D721Med (cell line): ENCODE measurements around the gene SPEN.

Source experiments
- DNase-seq: peaks from one replicate; pipeline ENCODE4 v3.0.0; 2011; ENCODE audit warnings: low spot score; ENCODE audit not compliant: insufficient read length
- FAIRE-seq: peaks from 2 replicates; lab custom pipeline; 2011; peaks lifted over from hg19 to GRCh38; lab: Jason Lieb, UNC
- TF ChIP-seq, protein P1 (sequence below): IDR thresholded peaks from 2 replicates; pipeline ENCODE4 v1.5.1; 2012; ENCODE audit warnings: mild to moderate bottlenecking, control low read depth; ENCODE audit not compliant: insufficient read depth; ENCODE audit errors: missing control alignments

Gene SPEN

GRCh38 chr1:15852036-15852827 lies 4.7 kb downstream of the SPEN start:
- DNase-seq (no peak), FAIRE-seq (no peak)
- TF ChIP-seq, protein P1, sequence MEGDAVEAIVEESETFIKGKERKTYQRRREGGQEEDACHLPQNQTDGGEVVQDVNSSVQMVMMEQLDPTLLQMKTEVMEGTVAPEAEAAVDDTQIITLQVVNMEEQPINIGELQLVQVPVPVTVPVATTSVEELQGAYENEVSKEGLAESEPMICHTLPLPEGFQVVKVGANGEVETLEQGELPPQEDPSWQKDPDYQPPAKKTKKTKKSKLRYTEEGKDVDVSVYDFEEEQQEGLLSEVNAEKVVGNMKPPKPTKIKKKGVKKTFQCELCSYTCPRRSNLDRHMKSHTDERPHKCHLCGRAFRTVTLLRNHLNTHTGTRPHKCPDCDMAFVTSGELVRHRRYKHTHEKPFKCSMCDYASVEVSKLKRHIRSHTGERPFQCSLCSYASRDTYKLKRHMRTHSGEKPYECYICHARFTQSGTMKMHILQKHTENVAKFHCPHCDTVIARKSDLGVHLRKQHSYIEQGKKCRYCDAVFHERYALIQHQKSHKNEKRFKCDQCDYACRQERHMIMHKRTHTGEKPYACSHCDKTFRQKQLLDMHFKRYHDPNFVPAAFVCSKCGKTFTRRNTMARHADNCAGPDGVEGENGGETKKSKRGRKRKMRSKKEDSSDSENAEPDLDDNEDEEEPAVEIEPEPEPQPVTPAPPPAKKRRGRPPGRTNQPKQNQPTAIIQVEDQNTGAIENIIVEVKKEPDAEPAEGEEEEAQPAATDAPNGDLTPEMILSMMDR = no peak

GRCh38 chr1:15852828-15853302 lies 5.4 kb downstream of the SPEN start:
- TF ChIP-seq, protein P1 = no peak
- DNase-seq (no peak), FAIRE-seq (no peak)

DNA sequence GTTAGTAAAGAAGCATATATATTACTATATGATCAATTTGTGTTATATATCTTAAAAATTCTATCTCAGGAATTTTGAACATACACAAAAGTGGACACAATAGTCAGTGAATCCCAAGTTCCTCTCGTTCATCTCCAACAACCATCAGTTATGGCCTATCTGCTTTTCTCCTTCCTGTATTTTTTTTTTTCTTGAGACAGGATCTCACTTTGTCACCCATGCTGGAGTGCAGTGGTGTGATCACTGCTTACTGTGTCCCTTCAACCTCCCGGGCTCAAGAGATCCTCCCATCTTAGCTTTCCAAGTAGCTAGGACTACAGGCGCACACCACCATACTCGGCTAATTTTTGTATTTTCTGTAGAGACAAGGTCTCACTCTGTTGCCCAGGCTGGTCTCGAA lies 9.4 kb downstream of the SPEN start:
- TF ChIP-seq, protein P1 = no peak
- FAIRE-seq (no peak), DNase-seq (no peak)

DNA sequence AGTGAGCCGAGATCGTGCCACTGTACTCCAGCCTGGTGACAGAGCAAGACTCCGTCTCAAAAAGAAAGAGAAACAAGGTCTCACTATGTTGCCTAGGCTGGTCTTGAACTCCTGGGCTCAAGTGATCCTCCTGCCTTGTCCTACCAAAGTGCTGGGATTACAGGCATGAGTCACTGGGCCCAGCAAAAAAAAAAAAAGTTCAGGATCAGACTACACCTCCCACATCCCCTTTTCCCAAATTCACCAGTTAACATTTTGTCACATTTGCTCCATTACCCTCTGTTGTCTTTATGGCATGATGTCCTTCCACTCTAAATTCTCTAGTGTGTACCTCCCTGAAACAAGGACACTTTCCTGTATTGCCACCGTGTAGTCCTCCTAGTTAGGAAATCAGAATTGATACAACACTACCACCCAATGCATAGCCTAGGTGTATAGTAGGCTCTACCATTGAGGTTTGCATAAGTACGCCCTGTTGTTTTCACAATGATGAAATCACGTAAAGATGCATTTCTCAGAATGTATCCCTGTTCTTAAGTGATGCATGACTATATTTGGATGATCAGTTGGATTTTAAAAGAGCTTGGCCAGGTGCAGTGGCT lies 10.7 kb downstream of the SPEN start:
- TF ChIP-seq, protein P1 = no peak
- DNase-seq = no peak
- no peak for FAIRE-seq

DNA sequence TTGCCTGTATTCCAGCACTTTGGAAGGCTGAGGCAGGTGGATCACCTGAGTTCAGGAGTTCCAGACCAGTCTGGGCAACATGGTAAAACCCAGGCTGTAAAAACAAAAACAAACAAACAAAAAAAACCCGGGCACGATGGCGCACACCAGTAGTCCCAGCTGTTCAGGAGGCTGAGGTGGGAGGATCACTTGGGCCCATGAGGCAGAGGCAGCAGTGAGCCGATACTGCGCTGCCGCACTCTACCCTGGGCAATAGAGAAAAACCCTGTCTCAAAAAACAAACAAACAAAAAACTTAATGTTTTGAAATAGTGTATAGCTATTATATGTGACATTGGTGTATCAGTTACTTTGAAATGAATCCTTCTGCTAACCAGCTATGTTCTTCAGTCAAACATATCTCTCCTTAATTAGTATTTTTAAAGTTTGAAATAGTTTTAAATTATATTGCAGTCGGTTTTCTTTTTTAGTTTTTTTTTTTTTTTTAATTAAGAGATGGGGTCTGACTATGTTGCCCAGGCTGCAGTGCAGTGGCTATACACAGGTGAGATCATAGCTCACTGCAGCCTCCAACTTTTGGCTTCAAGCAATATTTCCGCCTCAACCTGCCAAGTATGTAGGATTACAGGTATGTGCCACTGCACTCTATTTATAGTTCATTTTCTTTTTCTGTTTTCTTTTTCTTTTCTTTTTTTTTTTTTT lies 11.3 kb downstream of the SPEN start:
- DNase-seq = no peak
- TF ChIP-seq, protein P1 = no peak
- FAIRE-seq = no peak

DNA sequence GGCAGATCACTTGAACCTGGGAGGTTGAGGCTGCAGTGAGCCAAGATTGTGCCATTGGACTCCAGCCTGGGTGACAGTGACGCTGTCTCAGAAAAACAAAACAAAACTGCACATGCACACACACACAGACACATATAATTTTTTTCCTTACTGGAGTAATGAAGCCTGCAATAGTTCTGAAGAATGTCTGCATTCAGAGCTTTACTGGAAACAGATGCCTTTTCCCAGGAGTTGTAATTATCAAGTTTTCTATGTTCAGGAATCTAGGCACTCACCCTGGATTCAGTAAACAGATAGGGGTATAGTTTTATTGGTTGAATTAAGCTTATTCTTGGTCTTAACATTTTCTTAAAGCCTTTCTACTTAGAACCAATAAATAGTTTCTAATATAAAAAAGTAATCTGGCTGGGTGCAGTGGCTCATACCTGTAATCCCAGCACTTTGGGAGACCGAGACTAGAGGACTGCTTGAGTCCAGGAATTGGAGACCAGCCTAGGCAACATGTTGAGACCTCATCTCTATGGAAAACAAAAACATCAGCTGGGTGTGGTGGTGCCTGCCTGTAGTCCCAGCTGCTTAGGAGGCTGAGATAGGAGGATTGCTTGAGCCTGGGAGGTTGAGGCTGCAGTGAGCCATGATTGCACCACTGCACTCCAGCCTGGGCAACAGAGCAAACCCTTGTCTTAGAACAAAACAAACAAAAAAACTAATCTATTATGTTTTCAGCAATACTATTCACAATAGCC lies 15.8 kb downstream of the SPEN start:
- TF ChIP-seq, protein P1 = no peak
- no peak for DNase-seq
- no peak for FAIRE-seq
